ENCODE results near the gene CLSTN2. TPM values are rescaled to one million over a fixed set of nuclear protein-coding genes. Genes with fewer than 3 reads are reported as not detected.

CLSTN2 gene
- total RNA-seq, 2 donors from 2014 or later: 3.5 to 60.3 TPM

DNA sequence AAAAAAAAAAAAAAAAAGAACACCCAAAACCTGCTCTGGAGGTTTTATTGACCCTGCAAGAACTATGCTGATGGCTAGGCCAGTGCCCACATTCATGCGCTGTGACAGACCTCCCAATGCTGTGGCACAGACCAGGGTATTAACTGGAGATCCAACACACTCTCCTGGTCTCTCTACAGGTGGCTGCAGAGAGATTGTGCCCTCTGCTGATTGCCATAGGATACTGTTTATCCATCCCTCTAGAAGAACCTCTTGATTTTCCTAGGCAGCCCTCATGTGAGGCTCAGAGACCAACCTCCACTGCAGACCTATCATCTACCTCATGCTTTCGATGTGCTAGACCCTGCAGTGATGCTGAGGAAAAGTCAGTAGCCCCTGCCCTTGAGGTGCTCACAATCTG, 617.4 kb downstream of the CLSTN2 start:
- no peaks in the 10 kb centered on the region for H3K9me3 ChIP-seq
- WGBS: 89% methylated on average over 2 of the region's 2 CpGs
- H3K27ac ChIP-seq: no peak overlapping the region
- H3K27me3 ChIP-seq (replicated peaks; ENCODE audit: insufficient read depth): no peaks in the 10 kb centered on the region
- intact Hi-C loops (cut with DNase I): no loop called here
- TF ChIP-seq POLR2AphosphoS5 (IDR thresholded peaks at IDR 0.05): no peak
- no peak for TF ChIP-seq POLR2A (IDR thresholded peaks at IDR 0.05)
- TF ChIP-seq, protein P1, sequence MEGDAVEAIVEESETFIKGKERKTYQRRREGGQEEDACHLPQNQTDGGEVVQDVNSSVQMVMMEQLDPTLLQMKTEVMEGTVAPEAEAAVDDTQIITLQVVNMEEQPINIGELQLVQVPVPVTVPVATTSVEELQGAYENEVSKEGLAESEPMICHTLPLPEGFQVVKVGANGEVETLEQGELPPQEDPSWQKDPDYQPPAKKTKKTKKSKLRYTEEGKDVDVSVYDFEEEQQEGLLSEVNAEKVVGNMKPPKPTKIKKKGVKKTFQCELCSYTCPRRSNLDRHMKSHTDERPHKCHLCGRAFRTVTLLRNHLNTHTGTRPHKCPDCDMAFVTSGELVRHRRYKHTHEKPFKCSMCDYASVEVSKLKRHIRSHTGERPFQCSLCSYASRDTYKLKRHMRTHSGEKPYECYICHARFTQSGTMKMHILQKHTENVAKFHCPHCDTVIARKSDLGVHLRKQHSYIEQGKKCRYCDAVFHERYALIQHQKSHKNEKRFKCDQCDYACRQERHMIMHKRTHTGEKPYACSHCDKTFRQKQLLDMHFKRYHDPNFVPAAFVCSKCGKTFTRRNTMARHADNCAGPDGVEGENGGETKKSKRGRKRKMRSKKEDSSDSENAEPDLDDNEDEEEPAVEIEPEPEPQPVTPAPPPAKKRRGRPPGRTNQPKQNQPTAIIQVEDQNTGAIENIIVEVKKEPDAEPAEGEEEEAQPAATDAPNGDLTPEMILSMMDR (IDR thresholded peaks at IDR 0.05): no peak
- H3K4me1 ChIP-seq (replicated peaks): no peaks in the 10 kb centered on the region
- no peaks in the 10 kb centered on the region for H3K36me3 ChIP-seq
- DNase-seq (ENCODE audit: low spot score): no peak
- no peak overlapping the region for H3K4me3 ChIP-seq

DNA sequence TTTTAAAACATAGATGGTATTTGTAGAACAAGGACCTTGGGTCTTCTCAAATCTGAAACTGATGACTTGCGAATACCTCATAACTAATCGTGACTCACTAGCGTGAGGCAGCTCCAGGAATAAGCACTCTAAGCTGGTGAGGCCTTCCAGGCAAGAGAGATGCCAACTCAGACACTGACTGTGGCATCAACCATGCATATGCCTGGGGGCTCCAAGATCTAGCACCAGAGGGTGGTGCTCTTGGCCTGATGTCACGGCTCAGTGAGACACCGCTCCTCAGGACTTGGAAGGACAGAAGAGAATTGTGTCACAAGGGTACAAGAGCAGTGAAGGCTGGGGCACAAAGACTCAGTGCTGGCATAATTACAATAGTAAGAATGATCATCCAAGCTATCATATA, 617.9 kb downstream of the CLSTN2 start:
- Histone ChIP-seq H3K27me3 (replicated peaks; ENCODE audit: insufficient read depth) (no peaks in the 10 kb centered on the region), H3K9me3 (no peaks in the 10 kb centered on the region), H3K4me3 (no peak overlapping the region), H3K4me1 (replicated peaks) (no peaks in the 10 kb centered on the region), H3K36me3 (no peaks in the 10 kb centered on the region), H3K27ac (no peak overlapping the region)
- DNase-seq (ENCODE audit: low spot score): no peak
- 97% methylated on average over 5 of the region's 5 CpGs for WGBS
- no peak for TF ChIP-seq POLR2AphosphoS5 (IDR thresholded peaks at IDR 0.05)
- TF ChIP-seq POLR2A (IDR thresholded peaks at IDR 0.05): no peak
- TF ChIP-seq, protein P1 (IDR thresholded peaks at IDR 0.05): no peak
- intact Hi-C loops (cut with DNase I): no loop called here

DNA sequence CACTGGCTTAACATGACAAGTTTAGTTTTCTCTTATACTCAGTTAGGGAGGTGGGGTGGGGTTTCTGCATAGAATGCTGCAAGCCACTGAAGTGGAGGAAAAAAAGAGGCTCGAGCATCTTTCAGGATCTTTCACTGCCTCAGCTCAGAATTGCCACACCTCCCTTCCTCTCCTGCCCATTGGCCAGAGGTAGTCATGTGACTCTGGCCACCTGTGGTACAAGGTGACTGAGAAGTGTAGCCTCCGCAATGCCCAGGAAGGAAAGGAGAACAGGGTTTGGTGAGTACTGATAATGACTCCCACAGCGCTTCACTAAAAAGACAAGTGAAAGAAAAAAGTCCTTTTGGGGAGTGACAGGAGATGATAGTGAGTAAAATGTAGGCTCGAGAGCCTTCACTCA, 618.6 kb downstream of the CLSTN2 start:
- Histone ChIP-seq H3K4me3 (no peak overlapping the region), H3K36me3 (no peaks in the 10 kb centered on the region), H3K4me1 (replicated peaks) (no peaks in the 10 kb centered on the region), H3K27me3 (replicated peaks; ENCODE audit: insufficient read depth) (no peaks in the 10 kb centered on the region), H3K9me3 (no peaks in the 10 kb centered on the region), H3K27ac (no peak overlapping the region)
- no peak for DNase-seq (ENCODE audit: low spot score)
- intact Hi-C loops (cut with DNase I): no loop called here
- TF ChIP-seq POLR2AphosphoS5 (IDR thresholded peaks at IDR 0.05): no peak
- TF ChIP-seq, protein P1 (IDR thresholded peaks at IDR 0.05): no peak
- TF ChIP-seq POLR2A (IDR thresholded peaks at IDR 0.05): no peak
- 95% methylated on average over 4 of the region's 4 CpGs for WGBS

DNA sequence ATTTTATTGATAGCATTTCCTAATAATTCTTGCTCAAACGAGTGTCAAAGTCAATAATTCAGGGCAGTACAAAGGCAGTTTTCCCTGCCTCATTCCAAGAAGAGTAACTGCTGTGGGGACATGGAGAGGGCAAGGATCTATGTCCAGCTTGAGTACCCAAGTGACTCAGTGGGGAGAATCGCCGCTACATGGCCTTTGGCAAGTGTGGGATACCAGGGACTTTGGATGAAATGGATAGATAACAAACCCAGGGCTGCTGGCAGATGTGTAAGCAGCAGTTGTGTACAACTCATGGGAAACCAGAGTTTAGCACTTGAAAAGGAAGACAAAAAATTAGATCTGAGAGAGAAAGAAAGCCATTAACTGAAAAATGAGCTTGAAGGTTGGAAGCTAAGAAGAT, 620.7 kb downstream of the CLSTN2 start:
- H3K4me1 ChIP-seq (replicated peaks): no peaks in the 10 kb centered on the region
- no peak overlapping the region for H3K27ac ChIP-seq
- H3K9me3 ChIP-seq: no peaks in the 10 kb centered on the region
- intact Hi-C loops (cut with DNase I): no loop called here
- TF ChIP-seq, protein P1 (IDR thresholded peaks at IDR 0.05): no peak
- TF ChIP-seq POLR2AphosphoS5 (IDR thresholded peaks at IDR 0.05) (no peak), POLR2A (IDR thresholded peaks at IDR 0.05) (no peak)
- H3K27me3 ChIP-seq (replicated peaks; ENCODE audit: insufficient read depth): no peaks in the 10 kb centered on the region
- 85% methylated on average over 3 of the region's 3 CpGs for WGBS
- DNase-seq (ENCODE audit: low spot score): no peak
- no peak overlapping the region for H3K4me3 ChIP-seq
- no peaks in the 10 kb centered on the region for H3K36me3 ChIP-seq

DNA sequence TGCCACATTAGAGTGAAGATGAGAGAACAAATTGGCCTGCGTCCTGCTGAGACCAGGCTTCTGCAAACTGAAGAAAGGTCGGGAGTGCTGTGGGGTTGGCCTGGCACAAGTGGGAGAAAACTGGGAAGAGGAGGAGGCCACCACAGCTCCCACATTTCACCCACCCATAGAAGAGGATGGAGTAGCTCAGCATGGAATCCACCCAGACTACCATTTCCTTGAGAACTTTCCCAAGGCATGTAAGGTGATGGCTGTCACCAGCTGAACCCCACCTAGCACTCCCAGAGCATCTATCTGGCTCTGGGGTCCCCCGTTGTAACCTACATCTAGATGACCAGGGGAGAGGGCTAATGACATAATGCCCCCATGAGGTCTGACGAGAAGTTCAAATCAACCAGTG, 622.5 kb downstream of the CLSTN2 start:
- 87% methylated on average over 4 of the region's 4 CpGs for WGBS
- Histone ChIP-seq H3K36me3 (no peaks in the 10 kb centered on the region), H3K4me3 (no peak overlapping the region), H3K27me3 (replicated peaks; ENCODE audit: insufficient read depth) (no peaks in the 10 kb centered on the region), H3K9me3 (no peaks in the 10 kb centered on the region), H3K4me1 (replicated peaks) (no peaks in the 10 kb centered on the region), H3K27ac (no peak overlapping the region)
- TF ChIP-seq, protein P1 (IDR thresholded peaks at IDR 0.05): no peak
- TF ChIP-seq POLR2AphosphoS5 (IDR thresholded peaks at IDR 0.05) (no peak), POLR2A (IDR thresholded peaks at IDR 0.05) (no peak)
- intact Hi-C loops (cut with DNase I): no loop called here
- DNase-seq (ENCODE audit: low spot score): no peak

All from prostate gland (tissue), 2 donors.